ENCODE data around the gene VRK1. TPM values are rescaled to one million over a fixed set of nuclear protein-coding genes. Genes with fewer than 3 reads are reported as not detected.

The VRK1 gene
- total and polyA plus RNA-seq, 2 of the 8 experiments (the other 6 are each of a cell fraction or from before 2014, with no cell fraction given), result 24.2 to 64.8 TPM

DNA sequence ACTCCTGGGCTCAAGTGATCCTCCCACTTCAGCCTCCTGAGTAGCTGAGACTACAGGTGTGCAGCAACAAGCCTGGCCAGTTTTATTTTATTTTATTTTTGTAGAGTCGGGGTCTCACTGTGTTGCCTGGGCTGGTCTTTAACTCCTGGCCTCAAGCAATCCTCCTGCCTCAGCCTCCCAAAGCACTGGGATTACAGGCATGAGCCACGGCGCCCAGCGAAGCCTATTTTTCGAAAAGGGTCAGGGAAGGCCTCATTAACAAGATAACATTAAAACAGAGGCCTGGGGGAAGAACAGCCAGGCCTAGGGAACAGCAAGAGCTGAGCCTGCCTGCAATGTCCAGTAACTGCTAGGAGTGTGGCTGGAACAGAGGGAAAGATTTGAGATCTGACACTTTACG, 36.1 kb upstream of the VRK1 start:
- DNase-seq (ENCODE audit: low read depth in 1 of 2, low spot score in 2 of 2), result no peak
- ChIA-PET POLR2A (ENCODE audit: partially characterized antibody) (no interaction called here), CTCF (ENCODE audit: partially characterized antibody) (interaction anchor here (0.9 to 1.1 kb wide), 2 partner anchors 11 to 16 kb away, joined by 3 to 4 read pairs; no protein-coding TSS in a partner anchor)
- peaks cover 2% of the 10 kb centered on the region for H3K23me2 ChIP-seq (ENCODE audit: low read depth, low read length)
- H2BK120ac ChIP-seq (replicated peaks; ENCODE audit: low read depth, low read length), result no peak overlapping the region
- H2BK20ac ChIP-seq (ENCODE audit: low read length), result no peak overlapping the region
- no peaks in the 10 kb centered on the region for H3K79me2 ChIP-seq (ENCODE audit: control insufficient read depth in 1 of 2, insufficient read depth in 2 of 2, low read length in 2 of 2)
- no peaks in the 10 kb centered on the region for H4K20me1 ChIP-seq (replicated peaks in 1 of 2; ENCODE audit: control insufficient read depth in 1 of 2, insufficient read depth in 2 of 2, low read length in 2 of 2)
- H2BK15ac ChIP-seq (ENCODE audit: low read length), result no peak overlapping the region
- no peak overlapping the region for H2BK5ac ChIP-seq (ENCODE audit: low read depth, low read length)
- no peaks in the 10 kb centered on the region for H3K4me1 ChIP-seq (replicated peaks in 1 of 4; ENCODE audit: control insufficient read depth in 3 of 4, insufficient read depth in 4 of 4, low read length in 3 of 4)
- H3K4me2 ChIP-seq (ENCODE audit: insufficient read depth in 1 of 2, low read depth in 2 of 2, low read length in 2 of 2), result no peak overlapping the region
- no peak overlapping the region for H3K18ac ChIP-seq (ENCODE audit: extremely low read depth, low read length)
- no peak overlapping the region for H2AFZ ChIP-seq (ENCODE audit: low read length)
- no peaks in the 10 kb centered on the region for H3K36me3 ChIP-seq (ENCODE audit: control insufficient read depth in 2 of 4, insufficient read depth in 4 of 4, low read length in 3 of 4)
- FAIRE-seq, result no peak
- no peak for TF ChIP-seq CHD1 (IDR thresholded peaks at IDR 0.05; ENCODE audit: low read depth, low read length)
- TF ChIP-seq, protein P1, sequence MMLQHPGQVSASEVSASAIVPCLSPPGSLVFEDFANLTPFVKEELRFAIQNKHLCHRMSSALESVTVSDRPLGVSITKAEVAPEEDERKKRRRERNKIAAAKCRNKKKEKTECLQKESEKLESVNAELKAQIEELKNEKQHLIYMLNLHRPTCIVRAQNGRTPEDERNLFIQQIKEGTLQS (IDR thresholded peaks at IDR 0.05; ENCODE audit: insufficient read depth, low read depth, low read length), result no peak
- no peak overlapping the region for H2BK12ac ChIP-seq (ENCODE audit: low read depth, low read length)
- H3K27ac ChIP-seq (ENCODE audit: low read depth, low read length), result no peak overlapping the region
- H3K4ac ChIP-seq (replicated peaks; ENCODE audit: insufficient read length, low read depth, low read length), result no peak overlapping the region
- no peak overlapping the region for H3K23ac ChIP-seq (ENCODE audit: insufficient read length)
- H4K8ac ChIP-seq (ENCODE audit: extremely low read depth, insufficient read depth, low read length), result no peak overlapping the region
- H3K9me3 ChIP-seq (ENCODE audit: insufficient read depth in 2 of 2, low read depth in 1 of 2, low read length in 1 of 2), result no peaks in the 10 kb centered on the region
- H3K4me3 ChIP-seq (ENCODE audit: extremely low read depth in 1 of 4, insufficient read depth in 2 of 4, low read depth in 3 of 4, low read length in 4 of 4), result no peak overlapping the region
- no peak overlapping the region for H4K91ac ChIP-seq (replicated peaks; ENCODE audit: insufficient read length, low read length)
- H3K14ac ChIP-seq (ENCODE audit: insufficient read length), result no peak overlapping the region
- no peaks in the 10 kb centered on the region for H3K27me3 ChIP-seq (replicated peaks in 1 of 4; ENCODE audit: control insufficient read depth in 3 of 4, extremely low read depth in 1 of 4, insufficient read depth in 3 of 4, low read length in 3 of 4)
- 95% methylated on average over 6 of the region's 6 CpGs; no CpG with 5 or more reads in 1 of the 2 experiments for WGBS, 2 experiments (ENCODE audit: extremely low coverage in 1 of 2, insufficient coverage in 1 of 2, insufficient read length in 1 of 2, insufficient replicate concordance in 2 of 2, low coverage in 1 of 2, low lambda C conversion rate in 2 of 2, missing lambda C conversion rate in 1 of 2)
- no peak overlapping the region for H3K9ac ChIP-seq (replicated peaks in 1 of 4; ENCODE audit: extremely low read depth in 1 of 4, low read depth in 3 of 4, low read length in 3 of 4)
- H4K5ac ChIP-seq (ENCODE audit: insufficient read length, low read depth, low read length), result no peak overlapping the region
- H3K56ac ChIP-seq (replicated peaks; ENCODE audit: insufficient read length, low read depth, low read length), result no peak overlapping the region
- no peaks in the 10 kb centered on the region for H3K79me1 ChIP-seq (ENCODE audit: low read depth, low read length)
- no peak overlapping the region for H2AK5ac ChIP-seq (ENCODE audit: low read depth, low read length)

Data from H1 (cell line).